SK-N-SH treated with all-trans-retinoic acid at 6 μM for 48 hours (cell line): Measurements from ENCODE around the gene ITIH4.

Source experiments
- ATAC-seq: fragments of 200-7000 bp; cut with Tn5 transposase; 3 replicates; pipeline ENCODE4 v1.9.1; 2020; ENCODE audit warnings: mild to moderate bottlenecking, moderate library complexity
- ARNTL ChIP-seq: fragments of 450-650 bp; formaldehyde crosslinking; IDR thresholded peaks from 2 replicates; pipeline ENCODE4 v1.5.0; 2020; ENCODE audit warnings: low read depth, mild to moderate bottlenecking, moderate library complexity, borderline replicate concordance
- BACH2 ChIP-seq: fragments of 250-450 bp; sonication (Bioruptor Pico); IDR thresholded peaks from 2 replicates; pipeline ENCODE4 v1.9.0; 2021; ENCODE audit warnings: mild to moderate bottlenecking, borderline replicate concordance
- CSDC2 ChIP-seq: fragments of 250-450 bp; sonication (Bioruptor Pico); IDR thresholded peaks from 2 replicates; pipeline ENCODE4 v1.5.0; 2020; ENCODE audit warnings: mild to moderate bottlenecking, moderate library complexity
- ESRRG ChIP-seq: fragments of 250-450 bp; sonication (Bioruptor Pico); IDR thresholded peaks from 2 replicates; pipeline ENCODE4 v1.6.1; 2021; ENCODE audit warnings: mild to moderate bottlenecking
- ISL1 ChIP-seq: fragments of 250-450 bp; sonication (Bioruptor Pico); IDR thresholded peaks from 2 replicates; pipeline ENCODE4 v2.1.2; 2022; ENCODE audit warnings: mild to moderate bottlenecking, moderate library complexity
- OSR1 ChIP-seq: fragments of 250-450 bp; sonication (Bioruptor Pico); IDR thresholded peaks from 2 replicates; pipeline ENCODE4 v1.8.0; 2022; ENCODE audit warnings: moderate library complexity, mild to moderate bottlenecking, inconsistent platforms
- PPARA ChIP-seq: fragments of 250-450 bp; sonication (Bioruptor Pico); IDR thresholded peaks from 2 replicates; pipeline ENCODE4 v1.5.0; 2020; ENCODE audit warnings: mild to moderate bottlenecking, borderline replicate concordance
- RARB ChIP-seq: fragments of 250-450 bp; sonication (Bioruptor Pico); IDR thresholded peaks from 2 replicates; pipeline ENCODE4 v1.8.0; 2021; ENCODE audit warnings: mild to moderate bottlenecking, moderate library complexity
- SNAI2 ChIP-seq: fragments of 250-450 bp; sonication (Bioruptor Pico); IDR thresholded peaks from 2 replicates; pipeline ENCODE4 v1.5.0; 2020; ENCODE audit warnings: mild to moderate bottlenecking, moderate library complexity
- TCF4 ChIP-seq: fragments of 250-450 bp; sonication (Bioruptor Pico); IDR thresholded peaks from 2 replicates; pipeline ENCODE4 v1.8.0; 2021; ENCODE audit warnings: mild to moderate bottlenecking, moderate library complexity, borderline replicate concordance
- TOX ChIP-seq: fragments of 250-450 bp; sonication (Bioruptor Pico); IDR thresholded peaks from 2 replicates; pipeline ENCODE4 v1.8.0; 2021; ENCODE audit warnings: mild to moderate bottlenecking, moderate library complexity, borderline replicate concordance
- ZFP3 ChIP-seq: fragments of 250-450 bp; sonication (Bioruptor Pico); IDR thresholded peaks from 2 replicates; pipeline ENCODE4 v1.5.0; 2020; ENCODE audit warnings: mild to moderate bottlenecking, moderate library complexity
- ZFP30 ChIP-seq: fragments of 450-650 bp; formaldehyde crosslinking; IDR thresholded peaks from 2 replicates; pipeline ENCODE4 v1.5.0; 2022; ENCODE audit warnings: mild to moderate bottlenecking, moderate library complexity
- ZNF565 ChIP-seq: fragments of 450-650 bp; formaldehyde crosslinking; conservative IDR thresholded peaks from 2 replicates; pipeline ENCODE4 v1.5.0; 2020; ENCODE audit warnings: low read depth, mild to moderate bottlenecking, moderate library complexity
- ZNF70 ChIP-seq: fragments of 450-650 bp; formaldehyde crosslinking; IDR thresholded peaks from 2 replicates; pipeline ENCODE4 v1.5.0; 2020; ENCODE audit warnings: mild to moderate bottlenecking, moderate library complexity
- ZNF8 ChIP-seq: fragments of 450-650 bp; formaldehyde crosslinking; IDR thresholded peaks from 2 replicates; pipeline ENCODE4 v1.5.0; 2020; ENCODE audit warnings: mild to moderate bottlenecking, moderate library complexity
- TF ChIP-seq, protein P1 (sequence below): fragments of 250-450 bp; sonication (Bioruptor Pico); IDR thresholded peaks from 2 replicates; pipeline ENCODE4 v1.5.1; 2020; ENCODE audit warnings: low read depth, mild to moderate bottlenecking, moderate library complexity
- TF ChIP-seq, protein P2 (sequence below): fragments of 250-450 bp; sonication (Bioruptor Pico); IDR thresholded peaks from 2 replicates; pipeline ENCODE4 v1.8.0; 2021; ENCODE audit warnings: low read depth, mild to moderate bottlenecking, moderate library complexity, borderline replicate concordance
- TF ChIP-seq, protein P3 (sequence below): fragments of 250-450 bp; sonication (Bioruptor Pico); IDR thresholded peaks from 2 replicates; pipeline ENCODE4 v1.8.0; 2020; ENCODE audit warnings: mild to moderate bottlenecking, moderate library complexity, borderline replicate concordance
- TF ChIP-seq, protein P4 (sequence below): fragments of 250-450 bp; sonication (Bioruptor Pico); IDR thresholded peaks from 2 replicates; pipeline ENCODE4 v1.5.1; 2021; ENCODE audit warnings: mild to moderate bottlenecking, moderate library complexity
- TF ChIP-seq, protein P5 (sequence below): fragments of 250-450 bp; sonication (Bioruptor Pico); IDR thresholded peaks from 2 replicates; pipeline ENCODE4 v1.5.0; 2020; ENCODE audit warnings: mild to moderate bottlenecking, moderate library complexity

The ITIH4 gene

DNA sequence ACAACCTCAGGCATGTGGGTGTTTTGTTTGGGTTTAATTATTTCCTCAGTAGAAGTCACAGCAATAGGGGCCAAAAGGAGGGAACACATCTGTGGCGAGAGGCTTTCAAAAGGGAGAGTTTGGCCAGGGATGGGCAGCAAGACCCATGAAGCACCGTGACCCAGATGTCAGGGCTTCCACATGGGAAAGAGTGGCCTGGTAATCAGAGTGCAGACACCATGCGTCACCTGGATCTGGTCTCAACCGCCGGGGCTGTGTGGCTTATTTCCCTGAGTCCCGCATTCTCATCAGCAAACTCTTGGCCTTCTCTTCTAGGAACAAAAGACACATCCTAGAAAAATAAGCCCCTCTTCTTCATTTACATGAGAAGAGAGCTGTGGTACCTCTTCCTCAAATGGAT, 16.8 kb upstream of the ITIH4 start:
- no peak for TF ChIP-seq ZNF8 (CRISPR knock-in tag)
- TF ChIP-seq ZNF565 (CRISPR knock-in tag) = no peak

DNA sequence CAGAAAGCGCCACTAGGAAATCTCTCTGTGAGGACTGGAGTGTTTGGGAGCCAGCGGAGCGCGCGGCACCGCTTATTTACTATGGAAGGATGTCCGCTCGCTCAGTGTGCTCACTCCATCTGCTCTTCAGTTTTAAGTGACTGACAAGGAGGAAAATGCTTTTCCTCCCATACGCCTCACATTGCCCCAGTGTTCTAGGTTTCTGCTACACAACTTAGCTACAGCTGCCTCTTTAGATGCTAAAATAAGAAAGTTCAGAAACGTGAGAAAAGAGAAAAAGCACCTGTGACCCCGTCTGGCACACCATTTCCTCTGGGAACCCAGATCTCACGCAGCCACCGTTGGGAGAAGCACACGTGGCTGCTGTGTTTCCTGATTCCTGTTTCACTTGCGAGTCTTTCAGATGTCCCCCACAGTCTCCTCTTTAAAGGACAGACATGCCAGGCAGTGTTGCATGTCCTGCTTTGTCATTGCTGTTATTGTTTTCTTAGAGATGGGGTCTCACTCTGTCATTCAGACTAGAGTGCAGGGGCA, 16.0 kb upstream of the ITIH4 start:
- no peak for TF ChIP-seq OSR1 (CRISPR knock-in tag)
- TF ChIP-seq BACH2 (CRISPR knock-in tag) = no peak
- TF ChIP-seq, protein P1, sequence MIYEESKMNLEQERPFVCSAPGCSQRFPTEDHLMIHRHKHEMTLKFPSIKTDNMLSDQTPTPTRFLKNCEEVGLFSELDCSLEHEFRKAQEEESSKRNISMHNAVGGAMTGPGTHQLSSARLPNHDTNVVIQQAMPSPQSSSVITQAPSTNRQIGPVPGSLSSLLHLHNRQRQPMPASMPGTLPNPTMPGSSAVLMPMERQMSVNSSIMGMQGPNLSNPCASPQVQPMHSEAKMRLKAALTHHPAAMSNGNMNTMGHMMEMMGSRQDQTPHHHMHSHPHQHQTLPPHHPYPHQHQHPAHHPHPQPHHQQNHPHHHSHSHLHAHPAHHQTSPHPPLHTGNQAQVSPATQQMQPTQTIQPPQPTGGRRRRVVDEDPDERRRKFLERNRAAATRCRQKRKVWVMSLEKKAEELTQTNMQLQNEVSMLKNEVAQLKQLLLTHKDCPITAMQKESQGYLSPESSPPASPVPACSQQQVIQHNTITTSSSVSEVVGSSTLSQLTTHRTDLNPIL (CRISPR knock-in tag) = no peak
- no peak for TF ChIP-seq ESRRG
- TF ChIP-seq CSDC2 = no peak
- no peak for TF ChIP-seq ARNTL (CRISPR knock-in tag)
- no peak for TF ChIP-seq ZNF8 (CRISPR knock-in tag)
- no peak for TF ChIP-seq PPARA (CRISPR knock-in tag)
- no peak for TF ChIP-seq TOX
- TF ChIP-seq ZNF70 = no peak
- no peak for TF ChIP-seq SNAI2
- TF ChIP-seq ZFP3 (CRISPR knock-in tag) = no peak
- TF ChIP-seq TCF4 (CRISPR knock-in tag) = no peak
- ATAC-seq = no peak

More for the DNA sequence above, 16.8 kb upstream of the ITIH4 start:
- no peak for ATAC-seq

DNA sequence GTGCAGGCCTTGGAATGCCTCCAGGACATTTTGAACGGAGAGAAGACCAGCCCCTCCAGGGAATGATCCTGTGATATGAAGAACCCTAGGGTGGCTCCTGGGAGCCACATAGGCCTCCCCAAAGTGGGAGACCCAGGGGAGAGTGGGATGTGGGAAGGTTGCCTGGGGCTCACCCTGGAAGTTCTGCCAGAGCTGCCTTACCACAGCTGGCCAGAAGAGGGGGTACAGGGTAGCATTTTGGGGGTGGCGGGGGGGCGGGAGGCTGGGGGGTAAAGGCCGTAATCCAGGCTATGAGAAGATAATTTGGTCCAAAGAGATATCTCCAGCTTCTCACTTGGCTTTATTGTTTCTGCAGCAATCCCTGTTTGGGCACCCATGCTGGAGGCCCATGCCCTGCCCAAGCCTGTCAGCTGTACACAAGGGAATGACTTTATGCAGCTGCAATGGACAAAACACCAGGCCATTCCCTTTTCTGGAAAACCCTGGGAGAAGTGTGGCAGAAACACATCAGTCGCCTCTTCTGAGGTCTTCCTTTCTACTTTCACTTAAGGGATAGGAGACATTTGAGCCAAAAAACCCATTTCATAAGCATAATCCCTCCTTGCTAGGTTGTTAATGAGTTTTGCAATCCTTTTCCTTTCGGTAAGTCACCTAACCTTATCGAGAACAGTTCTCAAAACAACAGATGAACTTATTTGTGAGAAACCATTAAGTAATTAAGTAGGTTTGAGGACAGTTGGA, 15.4 kb upstream of the ITIH4 start:
- ATAC-seq = peak; percentile 60
- TF ChIP-seq ZFP30 (CRISPR knock-in tag) (no peak), BACH2 (CRISPR knock-in tag) (no peak)

DNA sequence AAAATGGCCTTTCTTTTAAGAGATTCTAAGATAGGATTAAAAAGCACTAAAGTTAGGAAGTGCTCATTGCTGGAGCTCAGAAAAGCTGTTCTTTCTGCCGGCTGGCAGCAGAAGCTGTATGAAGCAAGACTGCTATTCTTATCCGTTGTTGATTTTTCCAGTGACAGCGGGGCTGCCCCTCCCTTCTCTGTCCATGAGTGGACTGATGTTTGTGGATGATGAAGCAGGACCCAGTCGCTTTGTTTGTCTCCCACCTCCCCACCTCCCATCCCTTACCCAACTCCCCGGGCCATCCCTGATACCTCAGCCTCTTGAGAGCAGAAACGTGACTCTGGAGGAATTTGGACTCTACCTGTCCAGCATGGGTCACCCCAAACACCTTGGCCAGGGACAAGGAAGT, 14.7 kb upstream of the ITIH4 start:
- TF ChIP-seq, protein P2, sequence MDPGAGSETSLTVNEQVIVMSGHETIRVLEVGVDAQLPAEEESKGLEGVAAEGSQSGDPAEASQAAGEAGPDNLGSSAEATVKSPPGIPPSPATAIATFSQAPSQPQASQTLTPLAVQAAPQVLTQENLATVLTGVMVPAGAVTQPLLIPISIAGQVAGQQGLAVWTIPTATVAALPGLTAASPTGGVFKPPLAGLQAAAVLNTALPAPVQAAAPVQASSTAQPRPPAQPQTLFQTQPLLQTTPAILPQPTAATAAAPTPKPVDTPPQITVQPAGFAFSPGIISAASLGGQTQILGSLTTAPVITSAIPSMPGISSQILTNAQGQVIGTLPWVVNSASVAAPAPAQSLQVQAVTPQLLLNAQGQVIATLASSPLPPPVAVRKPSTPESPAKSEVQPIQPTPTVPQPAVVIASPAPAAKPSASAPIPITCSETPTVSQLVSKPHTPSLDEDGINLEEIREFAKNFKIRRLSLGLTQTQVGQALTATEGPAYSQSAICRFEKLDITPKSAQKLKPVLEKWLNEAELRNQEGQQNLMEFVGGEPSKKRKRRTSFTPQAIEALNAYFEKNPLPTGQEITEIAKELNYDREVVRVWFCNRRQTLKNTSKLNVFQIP (CRISPR knock-in tag) = no peak
- no peak for TF ChIP-seq ZNF565 (CRISPR knock-in tag)
- no peak for TF ChIP-seq OSR1 (CRISPR knock-in tag)
- TF ChIP-seq ZNF70 = no peak
- TF ChIP-seq CSDC2 = no peak
- no peak for TF ChIP-seq TCF4 (CRISPR knock-in tag)
- TF ChIP-seq, protein P3, sequence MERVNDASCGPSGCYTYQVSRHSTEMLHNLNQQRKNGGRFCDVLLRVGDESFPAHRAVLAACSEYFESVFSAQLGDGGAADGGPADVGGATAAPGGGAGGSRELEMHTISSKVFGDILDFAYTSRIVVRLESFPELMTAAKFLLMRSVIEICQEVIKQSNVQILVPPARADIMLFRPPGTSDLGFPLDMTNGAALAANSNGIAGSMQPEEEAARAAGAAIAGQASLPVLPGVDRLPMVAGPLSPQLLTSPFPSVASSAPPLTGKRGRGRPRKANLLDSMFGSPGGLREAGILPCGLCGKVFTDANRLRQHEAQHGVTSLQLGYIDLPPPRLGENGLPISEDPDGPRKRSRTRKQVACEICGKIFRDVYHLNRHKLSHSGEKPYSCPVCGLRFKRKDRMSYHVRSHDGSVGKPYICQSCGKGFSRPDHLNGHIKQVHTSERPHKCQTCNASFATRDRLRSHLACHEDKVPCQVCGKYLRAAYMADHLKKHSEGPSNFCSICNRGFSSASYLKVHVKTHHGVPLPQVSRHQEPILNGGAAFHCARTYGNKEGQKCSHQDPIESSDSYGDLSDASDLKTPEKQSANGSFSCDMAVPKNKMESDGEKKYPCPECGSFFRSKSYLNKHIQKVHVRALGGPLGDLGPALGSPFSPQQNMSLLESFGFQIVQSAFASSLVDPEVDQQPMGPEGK = no peak
- TF ChIP-seq ESRRG = no peak
- TF ChIP-seq ARNTL (CRISPR knock-in tag) = no peak
- no peak for TF ChIP-seq ISL1
- no peak for TF ChIP-seq PPARA (CRISPR knock-in tag)
- TF ChIP-seq, protein P4, sequence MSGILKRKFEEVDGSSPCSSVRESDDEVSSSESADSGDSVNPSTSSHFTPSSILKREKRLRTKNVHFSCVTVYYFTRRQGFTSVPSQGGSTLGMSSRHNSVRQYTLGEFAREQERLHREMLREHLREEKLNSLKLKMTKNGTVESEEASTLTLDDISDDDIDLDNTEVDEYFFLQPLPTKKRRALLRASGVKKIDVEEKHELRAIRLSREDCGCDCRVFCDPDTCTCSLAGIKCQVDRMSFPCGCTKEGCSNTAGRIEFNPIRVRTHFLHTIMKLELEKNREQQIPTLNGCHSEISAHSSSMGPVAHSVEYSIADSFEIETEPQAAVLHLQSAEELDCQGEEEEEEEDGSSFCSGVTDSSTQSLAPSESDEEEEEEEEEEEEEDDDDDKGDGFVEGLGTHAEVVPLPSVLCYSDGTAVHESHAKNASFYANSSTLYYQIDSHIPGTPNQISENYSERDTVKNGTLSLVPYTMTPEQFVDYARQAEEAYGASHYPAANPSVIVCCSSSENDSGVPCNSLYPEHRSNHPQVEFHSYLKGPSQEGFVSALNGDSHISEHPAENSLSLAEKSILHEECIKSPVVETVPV (CRISPR knock-in tag) = no peak
- TF ChIP-seq, protein P5, sequence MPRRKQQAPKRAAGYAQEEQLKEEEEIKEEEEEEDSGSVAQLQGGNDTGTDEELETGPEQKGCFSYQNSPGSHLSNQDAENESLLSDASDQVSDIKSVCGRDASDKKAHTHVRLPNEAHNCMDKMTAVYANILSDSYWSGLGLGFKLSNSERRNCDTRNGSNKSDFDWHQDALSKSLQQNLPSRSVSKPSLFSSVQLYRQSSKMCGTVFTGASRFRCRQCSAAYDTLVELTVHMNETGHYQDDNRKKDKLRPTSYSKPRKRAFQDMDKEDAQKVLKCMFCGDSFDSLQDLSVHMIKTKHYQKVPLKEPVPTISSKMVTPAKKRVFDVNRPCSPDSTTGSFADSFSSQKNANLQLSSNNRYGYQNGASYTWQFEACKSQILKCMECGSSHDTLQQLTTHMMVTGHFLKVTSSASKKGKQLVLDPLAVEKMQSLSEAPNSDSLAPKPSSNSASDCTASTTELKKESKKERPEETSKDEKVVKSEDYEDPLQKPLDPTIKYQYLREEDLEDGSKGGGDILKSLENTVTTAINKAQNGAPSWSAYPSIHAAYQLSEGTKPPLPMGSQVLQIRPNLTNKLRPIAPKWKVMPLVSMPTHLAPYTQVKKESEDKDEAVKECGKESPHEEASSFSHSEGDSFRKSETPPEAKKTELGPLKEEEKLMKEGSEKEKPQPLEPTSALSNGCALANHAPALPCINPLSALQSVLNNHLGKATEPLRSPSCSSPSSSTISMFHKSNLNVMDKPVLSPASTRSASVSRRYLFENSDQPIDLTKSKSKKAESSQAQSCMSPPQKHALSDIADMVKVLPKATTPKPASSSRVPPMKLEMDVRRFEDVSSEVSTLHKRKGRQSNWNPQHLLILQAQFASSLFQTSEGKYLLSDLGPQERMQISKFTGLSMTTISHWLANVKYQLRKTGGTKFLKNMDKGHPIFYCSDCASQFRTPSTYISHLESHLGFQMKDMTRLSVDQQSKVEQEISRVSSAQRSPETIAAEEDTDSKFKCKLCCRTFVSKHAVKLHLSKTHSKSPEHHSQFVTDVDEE (CRISPR knock-in tag) = no peak
- TF ChIP-seq ZNF8 (CRISPR knock-in tag) = no peak
- no peak for TF ChIP-seq RARB
- TF ChIP-seq TOX = no peak
- ATAC-seq = no peak
